ENCODE data around the gene WAC.
"Not testable (repeated sequence)": the region's sequence is repeated elsewhere in the genome, so short reads cannot be mapped to it uniquely, and the experiment has no call there.

The WAC gene

DNA sequence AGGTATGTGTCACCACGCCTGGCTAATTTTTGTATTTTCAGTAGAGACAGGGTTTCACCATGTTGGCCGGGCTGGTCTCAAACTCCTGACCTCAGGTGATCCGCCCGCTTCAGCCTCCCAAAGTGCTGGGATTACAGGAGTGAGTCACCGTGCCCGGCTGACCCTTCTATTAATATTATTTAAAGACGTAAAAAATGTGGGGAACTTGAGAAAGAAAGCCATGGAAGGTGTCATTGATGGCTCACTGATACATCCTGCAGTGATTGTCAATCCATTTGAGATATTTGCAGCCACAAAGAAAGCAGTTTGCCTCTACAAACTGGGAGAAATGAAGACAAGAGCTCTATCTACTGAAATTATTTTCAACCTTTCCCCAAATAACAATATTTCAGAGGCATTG, 125.9 kb downstream of the WAC start:
- DNase-seq (ENCODE audit: insufficient read length, low spot score); FAIRE-seq: not testable (repeated sequence)

- DNase-seq (ENCODE audit: insufficient read length, low spot score), result no peak
- no peak for FAIRE-seq
Observed at GRCh38 chr10:28661035-28661434, 128.1 kb downstream of the WAC start.

DNA sequence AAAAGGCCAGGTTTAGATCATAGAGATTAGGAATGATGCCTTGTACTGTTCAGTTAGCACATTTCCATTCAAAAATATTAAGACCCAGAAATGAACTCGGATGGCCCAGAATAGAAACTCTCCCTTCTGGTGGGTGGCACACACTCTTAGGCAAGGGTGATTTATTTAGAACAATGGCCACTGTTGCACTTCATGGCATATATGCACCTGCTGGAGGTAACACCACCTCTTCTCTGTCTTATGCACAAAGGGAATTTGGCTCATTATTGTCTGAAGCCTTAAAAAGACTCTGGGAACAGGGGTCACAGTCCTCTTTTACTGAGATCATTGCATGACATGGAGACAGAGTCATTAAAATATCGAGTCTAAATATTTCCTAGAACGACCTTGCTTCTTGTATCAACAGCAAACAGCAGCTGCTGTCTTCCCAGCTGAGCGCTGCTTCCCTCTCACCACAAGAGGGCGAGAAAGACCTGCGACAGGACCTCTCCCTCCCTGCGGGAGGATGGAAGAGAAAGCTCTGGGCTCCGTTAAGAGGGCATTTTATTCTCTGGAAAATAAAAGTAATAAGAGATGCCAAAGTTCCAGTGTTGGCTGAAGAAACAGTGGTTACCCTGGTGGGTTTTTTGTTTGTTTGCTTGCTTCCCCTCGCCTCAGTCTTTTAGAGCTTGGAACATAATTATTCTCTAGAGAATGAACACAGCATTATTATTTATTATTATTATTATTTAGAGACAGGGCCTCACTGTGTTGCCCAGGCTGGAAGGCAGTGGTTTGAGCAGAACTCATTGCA, 130.9 kb downstream of the WAC start:
- FAIRE-seq (peak; percentile 89), DNase-seq (ENCODE audit: insufficient read length, low spot score) (peak; percentile 77)

GRCh38 chr10:28664369-28664740, 131.4 kb downstream of the WAC start:
- no peak for DNase-seq (ENCODE audit: insufficient read length, low spot score)
- no peak for FAIRE-seq

- no peak for DNase-seq (ENCODE audit: insufficient read length, low spot score)
- no peak for FAIRE-seq
Observed at GRCh38 chr10:28666751-28667467, 134.0 kb downstream of the WAC start.

DNA sequence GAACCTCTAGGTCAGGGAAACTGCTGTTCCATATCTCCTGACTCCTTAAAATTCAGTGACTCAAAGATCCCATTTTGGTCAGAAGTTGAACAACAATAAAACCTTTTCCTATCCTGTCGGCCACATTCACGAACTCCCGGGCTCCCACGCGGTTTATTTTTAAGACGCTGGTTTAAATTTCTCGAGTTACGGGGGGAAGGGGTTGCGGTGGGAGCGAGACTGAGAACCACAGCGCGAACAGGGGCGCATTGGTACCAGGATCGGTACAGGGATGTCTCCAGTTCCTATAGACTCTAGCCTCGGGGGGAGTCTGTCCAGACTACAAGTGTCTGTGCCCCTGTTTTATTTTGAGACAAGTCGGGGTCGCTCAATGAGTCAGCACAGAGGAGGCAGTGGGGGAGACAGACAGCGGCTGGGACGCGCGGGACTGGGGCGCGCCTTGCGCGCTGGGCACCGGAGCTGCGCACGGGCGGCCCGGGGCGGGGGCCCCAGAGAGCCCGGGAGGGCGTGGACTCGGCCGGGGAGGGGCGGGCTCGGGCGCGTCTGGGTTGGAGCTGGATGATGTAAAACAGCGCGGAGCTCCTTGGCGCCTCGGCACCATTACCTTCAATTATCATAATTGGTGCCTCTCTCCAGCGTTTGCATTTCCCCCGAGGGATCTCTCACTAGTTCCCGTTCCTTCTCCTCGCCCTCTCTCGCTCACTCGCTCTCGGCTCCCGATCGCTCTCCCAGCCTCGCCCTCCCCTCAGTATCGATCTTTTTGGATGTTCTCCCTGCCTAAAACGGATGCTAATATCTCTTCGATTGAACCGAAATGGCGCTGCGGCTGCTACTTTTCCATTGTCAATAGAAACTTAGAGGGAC, 135.7 kb downstream of the WAC start:
- no peak for DNase-seq (ENCODE audit: insufficient read length, low spot score)
- no peak for FAIRE-seq

- FAIRE-seq (no peak), DNase-seq (ENCODE audit: insufficient read length, low spot score) (no peak)
Observed at GRCh38 chr10:28669227-28670173, 136.6 kb downstream of the WAC start.
